ENCODE measurements around the gene ARMCX1. TPM values are rescaled to one million over a fixed set of nuclear protein-coding genes. Genes with fewer than 3 reads are reported as not detected.
"Not testable (repeated sequence)": the region's sequence is repeated elsewhere in the genome, so short reads cannot be mapped to it uniquely, and the experiment has no call there.

ARMCX1 gene
- 10 to 100 TPM in 2 of 4 donors, 1 to 10 TPM in 2; 2.2 to 16.6 (median 7.8) TPM for total RNA-seq

- TF ChIP-seq POLR2A (IDR thresholded peaks at IDR 0.05) (peak in 2 of 4 donors; percentile 42 to 52), CTCF (IDR thresholded peaks at IDR 0.05) (no peak)
Measured at GRCh38 chrX:101550362-101550750, at the start of gene ARMCX1. Gene ARMCX1 (plus strand): TSS chrX:101550547. CDS start chrX:101552931, 2,384 bp downstream.

GRCh38 chrX:101502929-101503328 lies 47.4 kb upstream of the ARMCX1 start:
- H3K4me3 ChIP-seq; H3K36me3 ChIP-seq; H3K27me3 ChIP-seq; intact Hi-C loops (cut with DNase I); H3K27ac ChIP-seq; H3K9me3 ChIP-seq; DNase-seq; H3K4me1 ChIP-seq: not testable (repeated sequence)
- WGBS, 2 donors: 100% methylated on average over 1 of the region's 1 CpG; no CpG with 5 or more reads in 1 of the 2 donors

More at GRCh38 chrX:101550362-101550750, at the start of gene ARMCX1:
- peaks cover 0 to 6% (median 0%) of the 10 kb centered on the region in 3 donors for H3K4me1 ChIP-seq
- H3K36me3 ChIP-seq: no peaks in the 10 kb centered on the region
- H3K4me3 ChIP-seq: peak within 1 kb of the TSS; percentile 27 to 68 (median 56)
- intact Hi-C loops (cut with DNase I): no loop called here
- H3K27ac ChIP-seq: peak within 1 kb of the TSS; percentile 65 to 88 (median 84)
- H3K9me3 ChIP-seq: no peaks in the 10 kb centered on the region
- DNase-seq: no peak
- 0 to 52% methylated on average over 2 to 13 of the region's 20 CpGs for WGBS, 2 donors
- no peaks in the 10 kb centered on the region for H3K27me3 ChIP-seq

GRCh38 chrX:101507372-101507771 lies 43.0 kb upstream of the ARMCX1 start:
- Histone ChIP-seq H3K4me1 (no peaks in the 10 kb centered on the region), H3K4me3 (no peak overlapping the region), H3K27me3 (no peaks in the 10 kb centered on the region), H3K36me3 (no peaks in the 10 kb centered on the region), H3K9me3 (no peaks in the 10 kb centered on the region), H3K27ac (no peak overlapping the region)
- TF ChIP-seq POLR2A (IDR thresholded peaks at IDR 0.05): no peak
- TF ChIP-seq CTCF (IDR thresholded peaks at IDR 0.05): no peak
- no peak for DNase-seq
- intact Hi-C loops (cut with DNase I): no loop called here

- intact Hi-C loops (cut with DNase I): no loop called here
- 59 to 71% methylated on average over 4 of the region's 4 CpGs for WGBS, 2 donors
- no peak for TF ChIP-seq CTCF (IDR thresholded peaks at IDR 0.05)
Measured at GRCh38 chrX:101507986-101508385, 42.4 kb upstream of the ARMCX1 start.

GRCh38 chrX:101530944-101531343 lies 19.4 kb upstream of the ARMCX1 start:
- no peak overlapping the region for H3K4me3 ChIP-seq
- no peaks in the 10 kb centered on the region for H3K9me3 ChIP-seq
- H3K36me3 ChIP-seq: no peaks in the 10 kb centered on the region
- no peaks in the 10 kb centered on the region for H3K27me3 ChIP-seq
- 49 to 81% methylated on average over 2 of the region's 2 CpGs for WGBS, 2 donors
- intact Hi-C loops (cut with DNase I): no loop called here
- no peak overlapping the region for H3K27ac ChIP-seq
- no peak for DNase-seq
- H3K4me1 ChIP-seq: no peaks in the 10 kb centered on the region
- TF ChIP-seq POLR2A (IDR thresholded peaks at IDR 0.05) (no peak), CTCF (IDR thresholded peaks at IDR 0.05) (no peak)

More at GRCh38 chrX:101507986-101508385, 42.4 kb upstream of the ARMCX1 start:
- Histone ChIP-seq H3K36me3 (no peaks in the 10 kb centered on the region), H3K9me3 (no peaks in the 10 kb centered on the region), H3K4me3 (no peak overlapping the region), H3K27me3 (no peaks in the 10 kb centered on the region), H3K27ac (no peak overlapping the region), H3K4me1 (no peaks in the 10 kb centered on the region)
- no peak for DNase-seq

- no peaks in the 10 kb centered on the region for H3K4me1 ChIP-seq
- intact Hi-C loops (cut with DNase I): no loop called here
- DNase-seq: no peak
- WGBS, 2 donors: 66 to 100% methylated on average over 1 to 5 of the region's 25 CpGs
- H3K9me3 ChIP-seq: no peaks in the 10 kb centered on the region
- no peak overlapping the region for H3K4me3 ChIP-seq
- H3K36me3 ChIP-seq: no peaks in the 10 kb centered on the region
- no peak overlapping the region for H3K27ac ChIP-seq
- H3K27me3 ChIP-seq: no peaks in the 10 kb centered on the region
- no peak for TF ChIP-seq CTCF (IDR thresholded peaks at IDR 0.05)
- TF ChIP-seq POLR2A (IDR thresholded peaks at IDR 0.05): no peak
Measured at GRCh38 chrX:101539116-101539515, 11.2 kb upstream of the ARMCX1 start.
